Measurements from ENCODE around the gene KCTD16.

KCTD16 gene

DNA sequence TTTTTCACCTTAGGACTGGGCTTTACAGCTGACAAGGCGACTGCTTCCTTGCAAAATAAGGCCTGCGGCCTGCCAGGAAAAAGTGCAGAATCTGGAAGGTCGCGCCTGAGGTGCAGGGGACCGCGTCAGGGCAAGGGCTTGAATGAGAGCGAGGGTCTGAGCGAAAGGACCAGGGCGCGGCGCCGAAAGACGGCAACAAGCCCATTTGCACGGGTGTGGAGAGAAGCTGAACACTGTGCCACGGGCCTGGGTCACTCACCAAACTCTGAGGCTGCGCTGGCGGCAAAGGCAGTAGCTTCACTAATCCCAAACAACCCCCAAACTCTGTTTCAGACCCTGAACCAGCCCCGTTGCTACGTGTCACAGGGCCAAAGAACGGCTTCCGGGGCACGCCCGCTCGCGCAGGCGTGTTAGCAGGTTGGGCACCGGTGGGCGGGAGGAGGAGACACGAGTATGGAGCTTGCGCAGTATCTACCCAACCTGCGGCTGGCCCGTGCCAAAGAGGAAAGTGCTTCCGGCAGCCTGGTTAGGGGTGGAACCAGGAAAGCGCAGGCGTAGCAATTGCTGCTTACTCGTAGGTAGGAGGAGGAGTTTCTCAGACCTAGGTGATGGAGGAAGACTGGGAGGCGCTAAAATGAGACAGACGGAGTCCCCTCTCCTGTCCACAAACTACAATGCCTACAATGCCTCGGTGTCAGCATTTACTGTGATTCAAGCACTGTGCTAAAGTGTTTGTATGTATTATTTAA lies at the start of gene KCTD16, which contains the start of gene YIPF5:
TSS of gene KCTD16 (plus strand) at position 598 of the 749 bp plus-strand sequence.
TSS of gene YIPF5 (minus strand) at position 384 of the 749 bp plus-strand sequence. CDS start 704 bp downstream, outside the sequence.
- peak; percentile 99 for DNase-seq

DNA sequence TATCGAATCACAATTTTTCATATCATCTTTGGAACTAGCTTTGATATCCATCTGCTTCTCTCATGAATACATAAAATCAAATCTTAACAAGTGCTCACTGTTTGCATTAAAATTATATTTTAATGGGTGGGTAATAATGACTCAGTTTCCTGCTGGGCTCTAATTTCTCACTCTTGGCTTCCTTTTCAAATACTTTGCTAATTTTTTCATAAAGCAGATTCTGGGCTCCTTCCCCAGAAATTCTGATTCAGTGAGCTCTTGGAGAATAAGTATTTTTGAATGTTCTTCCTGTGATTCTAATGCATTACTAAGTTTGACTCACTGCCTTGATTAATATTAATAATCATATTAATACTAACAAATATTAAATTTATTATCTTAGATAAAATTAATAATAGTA lies 49.1 kb upstream of the KCTD16 start:
- no peak for DNase-seq

DNA sequence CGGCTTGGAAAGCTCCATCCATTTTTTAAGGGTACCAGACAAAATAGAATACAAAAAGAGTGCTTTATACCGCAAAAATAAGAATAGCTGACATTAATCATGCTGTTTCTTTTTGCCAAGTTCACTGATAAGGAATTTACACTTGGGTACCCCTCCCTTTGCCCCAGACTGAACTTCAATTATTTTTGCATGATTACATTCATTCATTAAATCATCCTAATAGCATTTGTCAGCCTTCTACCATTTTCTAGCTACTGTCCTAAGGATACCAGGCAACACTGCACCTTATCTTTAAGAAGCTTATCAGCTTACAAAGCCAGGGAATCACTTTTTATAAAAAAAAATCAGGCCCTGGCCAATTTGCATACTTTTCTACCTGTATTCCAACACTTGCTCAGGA lies 48.6 kb upstream of the KCTD16 start:
- no peak for DNase-seq

DNA sequence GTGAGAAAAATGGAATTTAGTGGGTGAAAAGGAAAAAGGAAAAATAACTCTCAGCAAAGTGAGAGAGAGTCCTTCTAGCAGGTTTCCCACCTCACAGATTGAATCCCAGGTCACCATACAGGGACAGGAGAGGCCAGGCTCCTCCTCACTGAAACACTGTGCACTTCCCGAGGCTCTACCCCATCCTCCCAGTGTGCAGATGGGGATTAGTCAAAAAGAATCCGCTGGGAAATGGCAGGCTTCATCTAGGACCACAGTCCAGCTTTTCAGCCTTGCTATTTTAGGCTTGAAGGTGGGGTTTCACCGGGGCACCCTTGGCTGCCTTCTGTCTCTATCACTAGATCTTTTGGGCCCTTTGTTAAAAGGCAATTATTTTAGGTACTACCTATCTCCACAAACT lies 48.0 kb upstream of the KCTD16 start:
- no peak for DNase-seq

DNA sequence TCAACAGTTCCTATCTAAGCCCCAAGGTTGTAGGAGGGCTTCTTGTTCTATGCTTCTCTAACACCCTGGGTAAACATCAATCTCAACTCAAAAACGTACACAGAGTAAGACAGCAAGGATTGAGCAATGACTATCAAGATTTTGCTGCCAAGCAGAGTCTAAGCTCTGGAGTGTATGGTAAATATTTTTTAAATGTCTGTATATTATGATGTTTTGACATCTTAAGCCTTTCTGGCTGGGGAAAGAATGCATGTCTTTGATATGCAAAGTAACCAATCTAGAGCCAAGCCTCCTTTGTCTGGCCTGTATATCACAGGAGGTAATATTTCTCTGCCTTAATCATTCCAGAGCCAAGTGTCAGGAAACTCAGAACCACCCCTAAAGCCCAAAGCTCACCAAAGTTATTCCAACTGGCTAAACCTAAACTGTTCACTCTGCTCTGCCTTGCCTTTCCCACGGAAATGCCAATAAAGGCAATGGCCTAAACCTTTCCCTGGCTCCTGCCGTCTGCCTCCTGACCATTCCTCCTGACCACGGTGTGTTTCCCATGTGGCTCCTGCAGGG lies 45.4 kb upstream of the KCTD16 start:
- DNase-seq: no peak

DNA sequence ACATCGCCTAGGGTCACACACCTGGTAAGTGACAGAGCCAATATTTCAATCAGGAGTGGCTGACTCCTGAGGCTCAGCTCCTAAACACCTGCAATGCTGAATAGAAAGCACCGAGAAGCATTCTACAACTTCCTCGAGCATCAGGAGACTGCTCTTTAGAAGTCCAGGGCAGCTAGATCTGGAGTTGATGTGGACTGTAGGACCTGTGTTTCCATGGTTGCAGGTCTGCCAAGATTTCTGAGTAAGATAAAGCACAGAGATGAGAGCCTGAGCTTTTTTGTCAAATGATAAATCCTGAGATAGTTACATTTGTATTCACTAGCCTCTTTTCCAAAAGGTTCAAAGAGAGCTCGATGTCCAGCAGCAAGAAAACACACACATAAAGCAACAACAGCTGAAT lies 44.0 kb upstream of the KCTD16 start:
- no peak for DNase-seq

DNA sequence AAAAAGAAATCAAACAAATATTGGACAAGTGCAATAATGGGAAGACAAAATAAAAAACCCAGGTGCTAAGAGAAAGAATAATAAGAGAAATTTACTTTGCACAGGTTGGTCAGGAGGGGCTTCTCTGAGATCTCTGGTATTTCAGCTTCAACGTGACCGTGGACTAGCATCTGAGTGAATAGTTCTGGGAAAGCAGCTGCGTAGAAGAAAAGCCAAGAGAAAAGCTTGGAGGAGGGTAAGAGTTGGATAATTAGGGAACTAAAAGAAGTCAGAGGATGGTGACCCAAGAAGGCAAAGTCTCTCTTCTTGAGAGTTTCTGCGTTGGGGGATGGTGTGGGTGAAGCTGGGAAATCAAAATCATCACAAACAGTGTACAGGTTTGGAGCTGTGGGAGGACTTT lies 41.8 kb upstream of the KCTD16 start:
- no peak for DNase-seq

DNA sequence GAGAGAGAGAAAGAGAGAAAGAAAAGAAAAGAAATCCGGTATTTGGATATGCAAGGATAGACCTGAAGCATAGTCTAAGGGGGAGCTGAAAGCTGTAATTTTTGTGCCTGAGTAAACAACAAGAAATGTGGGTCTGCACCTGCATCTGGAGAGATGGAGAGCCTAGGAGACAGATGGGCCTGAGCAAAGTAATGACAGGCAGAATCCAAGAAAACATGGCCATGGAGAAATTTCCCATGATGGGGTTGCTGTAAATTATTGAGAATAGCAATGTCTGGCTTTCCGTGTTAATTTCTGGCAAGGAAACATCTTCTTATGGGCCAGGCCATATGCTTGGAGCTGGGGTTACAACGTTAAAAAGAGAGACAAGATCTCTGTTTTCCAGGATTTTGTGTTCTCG lies 40.4 kb upstream of the KCTD16 start:
- no peak for DNase-seq

DNA sequence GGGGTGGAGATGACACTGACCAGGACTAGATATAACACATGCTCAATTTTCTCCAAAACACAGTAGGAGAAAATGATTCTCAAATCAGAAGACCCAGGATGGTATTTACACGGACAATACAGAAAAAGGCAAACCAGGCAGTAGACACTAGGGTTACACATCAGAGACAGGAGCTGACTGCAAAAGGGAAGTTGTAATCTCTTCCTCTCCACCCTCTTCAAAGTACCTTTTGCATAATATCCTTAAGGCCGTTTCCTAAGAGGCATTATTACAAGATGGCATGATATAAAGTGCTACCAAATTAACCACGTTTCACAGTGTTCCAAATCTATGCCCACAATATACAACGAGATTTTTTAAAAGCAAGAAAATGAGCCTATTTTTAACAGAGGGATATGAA lies 39.4 kb upstream of the KCTD16 start:
- no peak for DNase-seq

DNA sequence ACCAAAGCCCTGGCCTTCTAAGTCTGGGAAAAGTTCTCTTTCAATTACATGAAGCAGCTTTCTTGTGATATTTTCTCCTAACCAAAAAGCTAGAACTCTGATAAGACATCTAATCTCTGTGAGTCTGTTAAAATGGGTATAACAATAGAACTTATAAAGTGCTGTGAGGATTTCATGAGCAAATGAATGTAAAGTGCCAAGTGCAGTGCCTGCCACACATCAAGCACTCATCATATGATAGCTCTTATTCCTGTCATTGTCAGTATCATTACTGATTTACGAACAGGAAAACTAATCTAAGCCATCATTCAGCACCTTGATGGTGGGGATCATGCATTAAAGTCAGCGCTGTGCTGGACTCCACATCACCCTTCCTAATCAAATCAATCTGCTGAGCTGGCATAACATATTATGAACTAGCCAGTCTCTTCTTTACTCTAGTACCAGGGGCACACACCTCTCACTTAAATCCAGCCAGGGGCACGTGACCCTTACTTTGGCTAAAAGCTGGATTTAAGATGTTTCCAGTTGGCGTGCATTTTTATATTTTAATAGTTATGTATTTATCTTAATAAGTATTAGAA lies 37.5 kb upstream of the KCTD16 start:
- DNase-seq: no peak

DNA sequence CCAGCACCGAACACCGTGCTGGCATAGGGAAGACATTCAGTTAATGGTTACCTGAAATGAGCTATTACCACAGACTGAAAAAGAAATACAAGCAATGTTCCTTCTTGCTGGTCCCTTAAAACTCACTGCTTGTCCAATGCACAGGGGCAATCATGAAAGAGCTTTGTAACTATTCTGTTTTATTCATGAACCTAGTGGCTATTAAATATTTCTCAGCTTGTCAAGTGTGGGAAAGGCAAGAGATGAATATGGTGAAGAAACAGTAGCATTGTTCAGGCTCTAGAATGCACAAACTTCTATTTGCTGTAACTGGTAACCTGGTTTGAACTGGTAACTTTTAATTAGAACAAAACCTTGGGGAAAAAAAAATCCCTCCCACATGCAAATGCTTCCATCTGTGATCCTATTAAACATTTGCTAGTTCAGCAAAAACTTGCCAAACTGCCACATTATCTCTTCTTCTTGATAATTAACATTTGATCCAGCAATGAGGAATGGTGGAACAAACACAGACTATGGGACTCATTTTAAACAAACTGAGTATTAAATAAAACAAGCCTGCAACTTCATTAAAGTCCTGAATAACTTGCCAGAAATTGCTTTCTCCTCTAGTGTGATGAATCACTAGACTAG lies 36.4 kb upstream of the KCTD16 start:
- DNase-seq: no peak

DNA sequence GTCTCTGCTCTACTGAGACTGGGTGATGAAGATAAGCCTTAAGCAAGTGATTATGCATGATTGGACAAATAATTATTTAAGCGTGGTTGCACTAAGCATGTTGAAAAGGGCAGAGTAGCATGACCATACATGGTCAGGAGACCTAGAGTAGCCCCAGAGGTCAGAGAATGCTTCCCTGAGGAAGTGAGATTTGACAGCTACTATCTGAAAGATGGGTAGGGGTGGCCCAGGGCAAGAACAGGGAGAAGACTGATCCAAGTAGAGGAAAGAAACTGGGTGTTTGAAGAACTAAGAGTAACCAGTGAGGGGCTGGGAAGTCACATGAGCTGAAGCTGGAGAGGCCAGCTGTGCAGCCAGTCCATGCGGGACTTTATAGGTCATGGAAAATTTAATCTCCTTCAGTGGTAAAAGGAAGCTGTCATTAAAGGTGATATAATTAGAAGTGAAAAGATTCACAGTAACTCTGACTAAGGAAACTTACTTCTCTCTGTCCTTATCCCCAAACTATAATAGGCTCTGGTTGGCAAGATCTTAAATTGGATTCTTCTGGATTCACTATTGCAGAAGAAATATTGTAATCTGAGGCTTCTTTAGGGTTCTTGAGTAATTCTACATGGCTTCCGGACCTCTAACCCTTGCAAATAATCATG lies 35.4 kb upstream of the KCTD16 start:
- no peak for DNase-seq

DNA sequence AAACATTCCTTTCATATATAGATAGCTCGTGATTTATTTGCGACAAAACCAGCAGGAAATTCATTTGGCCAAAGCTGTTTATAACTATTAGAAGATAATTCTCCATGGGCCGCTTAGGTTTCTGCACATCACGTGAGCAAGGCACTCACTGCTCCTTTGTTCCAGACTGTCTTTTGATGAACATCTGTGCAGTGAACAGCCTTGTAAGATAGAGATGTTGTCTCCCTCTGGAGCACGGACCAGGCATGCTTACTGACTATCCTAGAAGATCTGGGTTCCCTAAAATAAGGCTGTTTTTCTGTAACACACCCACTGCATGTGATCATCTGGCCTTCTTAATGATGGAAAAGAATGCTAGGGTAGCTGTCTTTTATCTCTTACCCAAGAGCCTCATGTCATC lies 31.1 kb upstream of the KCTD16 start:
- no peak for DNase-seq

DNA sequence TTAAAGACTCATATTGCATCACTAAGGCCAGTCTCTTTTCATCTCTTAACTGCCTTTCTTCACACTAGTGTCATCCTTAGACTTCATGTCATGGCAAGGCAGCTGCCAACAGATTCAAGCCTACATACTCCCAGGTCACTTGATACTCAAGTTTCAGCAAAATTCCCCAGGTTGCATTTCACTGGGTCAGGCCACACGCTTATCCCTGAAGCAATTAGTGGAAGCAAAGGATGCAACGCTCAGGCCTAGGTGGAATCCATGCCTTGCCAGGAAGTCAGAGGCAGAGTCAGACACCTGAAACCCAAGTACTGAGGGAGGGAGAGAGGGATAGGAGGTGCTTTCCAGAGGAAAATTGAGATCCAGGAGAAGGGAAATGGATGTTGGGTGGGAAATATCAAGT lies 29.1 kb upstream of the KCTD16 start:
- peak; percentile 15 for DNase-seq

DNA sequence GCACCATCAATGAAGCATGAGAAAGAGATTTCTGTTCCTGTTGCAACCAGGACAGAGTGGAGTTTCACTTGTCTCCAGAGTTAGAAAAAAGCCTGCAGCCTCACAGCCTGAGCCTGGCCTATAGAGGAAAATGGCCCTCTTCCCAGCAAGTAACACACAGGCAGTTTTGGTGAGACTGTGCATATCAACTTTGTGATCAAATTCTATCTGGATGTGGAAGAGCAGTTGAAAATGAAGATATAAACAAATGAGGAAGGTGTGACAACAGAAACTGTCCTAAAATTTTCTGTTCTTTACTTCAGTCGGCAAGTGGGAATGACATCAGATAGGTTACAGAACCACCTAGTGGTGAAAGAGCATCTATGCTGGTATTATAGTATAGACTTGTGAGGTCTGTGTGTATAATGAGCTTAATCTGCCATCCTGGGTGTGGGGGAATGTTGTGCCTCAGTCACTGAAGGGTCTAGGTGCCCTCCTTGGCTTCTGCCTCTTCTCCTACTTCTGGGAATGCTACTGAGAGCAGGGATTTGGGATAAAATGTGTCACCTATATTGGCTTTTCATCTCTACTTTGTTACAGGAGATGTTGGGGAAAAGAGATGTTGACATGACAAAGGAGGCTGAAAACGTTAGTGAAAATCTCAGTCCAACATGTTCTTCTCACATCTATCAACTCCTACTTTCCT lies 28.4 kb upstream of the KCTD16 start:
- DNase-seq: peak; percentile 75

DNA sequence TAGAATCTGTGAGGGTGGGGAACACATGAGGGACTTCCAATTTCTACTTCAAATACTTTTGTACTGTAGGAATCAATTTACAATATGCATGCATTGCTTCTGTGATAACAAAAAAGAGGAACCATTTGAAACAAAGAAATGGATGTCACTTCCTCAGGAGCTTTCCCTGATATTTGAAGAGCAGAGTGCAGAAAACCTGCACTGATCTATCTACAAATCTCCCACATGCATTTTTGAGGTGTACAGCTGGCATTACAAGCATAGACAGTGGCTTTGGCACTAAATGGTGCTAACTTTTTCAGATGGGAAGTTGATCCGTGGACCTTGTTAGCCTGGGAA lies 27.9 kb upstream of the KCTD16 start:
- DNase-seq: no peak

DNA sequence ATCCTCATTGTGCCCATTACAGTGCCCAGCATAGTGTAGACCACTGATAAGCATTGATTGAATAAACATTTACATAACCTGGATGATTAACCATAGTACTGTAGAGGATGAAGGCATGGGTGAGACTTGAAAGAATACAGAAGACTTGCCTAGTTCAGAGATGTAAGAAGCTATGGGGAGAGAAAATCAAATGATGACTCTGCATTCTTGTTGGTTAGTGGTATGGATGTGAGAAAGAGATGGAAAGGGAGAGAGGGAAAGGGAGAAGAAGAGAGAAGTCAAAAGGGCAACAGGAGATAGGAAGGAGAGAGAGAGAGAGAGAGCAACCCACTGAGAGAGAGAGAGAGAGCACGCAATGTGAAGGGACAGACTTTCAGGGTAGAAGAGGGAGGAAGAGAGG lies 27.0 kb upstream of the KCTD16 start:
- no peak for DNase-seq

DNA sequence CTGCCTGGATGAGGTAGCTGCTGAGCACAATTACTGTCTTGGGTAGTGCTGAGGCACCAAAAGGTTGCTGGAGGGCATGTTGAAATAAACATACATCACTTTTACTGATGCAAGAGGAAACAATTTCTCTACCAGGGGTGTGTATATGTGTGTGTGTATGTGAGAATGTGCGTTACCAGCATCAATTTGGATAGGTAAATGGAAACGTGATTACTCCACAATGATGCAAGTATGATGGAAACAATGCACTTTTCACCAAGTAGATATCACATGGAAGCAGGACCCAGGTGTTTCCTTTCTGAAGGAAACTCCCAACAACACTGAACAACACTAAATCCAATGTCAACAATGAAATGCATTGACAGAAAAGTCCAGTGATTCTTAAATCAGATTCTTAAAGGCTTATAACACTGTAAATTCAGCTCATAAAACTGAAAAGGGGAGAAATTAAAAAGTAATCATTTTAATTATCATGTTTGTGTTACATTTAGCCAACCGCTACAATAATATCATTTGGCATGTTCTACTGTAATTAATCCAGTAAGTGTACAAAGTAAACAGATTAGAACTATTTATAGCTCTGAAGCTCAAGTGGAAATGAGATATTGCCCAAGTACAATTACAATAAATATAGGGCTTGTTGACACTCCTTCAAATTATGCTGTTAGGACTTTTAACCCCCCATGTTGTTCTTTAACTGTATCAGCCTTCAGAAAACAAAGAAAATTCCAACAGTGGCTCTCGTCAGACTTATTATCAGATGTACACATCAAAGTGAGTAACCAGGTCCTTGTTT lies 25.5 kb upstream of the KCTD16 start:
- peak; percentile 59 for DNase-seq

DNA sequence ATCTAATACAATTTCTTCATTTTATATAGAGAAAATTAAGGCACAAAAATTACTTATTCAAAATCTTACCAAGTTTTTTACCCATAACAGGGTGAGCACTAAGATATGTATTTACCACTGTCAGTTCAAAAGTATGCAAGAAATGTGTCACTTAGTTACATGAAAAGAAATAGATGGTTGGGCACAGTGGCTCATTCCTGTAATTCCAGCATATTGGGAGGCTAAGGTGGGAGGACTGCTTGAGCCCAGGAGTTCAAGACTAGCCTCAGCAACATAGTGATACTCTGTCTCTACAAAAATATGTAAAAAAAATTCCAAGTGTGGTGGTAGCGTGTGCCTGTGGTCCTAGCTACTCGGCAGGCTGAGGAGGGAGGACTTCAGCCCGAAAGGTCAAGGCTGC lies 19.6 kb upstream of the KCTD16 start:
- no peak for DNase-seq

DNA sequence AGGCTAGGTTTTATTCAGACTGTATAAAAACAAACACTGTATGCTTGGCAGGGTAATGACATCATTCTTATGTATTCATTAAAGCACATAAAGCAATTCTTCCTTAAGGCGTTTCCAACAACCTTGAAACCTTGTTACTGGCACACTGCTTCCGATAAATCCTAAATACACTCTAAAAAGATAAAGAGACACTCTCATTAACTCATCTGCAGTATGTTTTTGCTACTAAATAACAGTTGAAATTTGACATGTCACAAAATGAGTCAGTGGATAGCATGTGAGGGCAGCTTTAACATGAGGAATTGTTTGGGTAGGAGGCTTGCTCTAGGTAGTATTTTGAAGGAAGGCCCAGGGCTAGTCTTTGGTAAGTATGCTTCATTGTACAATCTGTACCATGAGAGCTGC lies 13.9 kb upstream of the KCTD16 start:
- DNase-seq: peak; percentile 5

DNA sequence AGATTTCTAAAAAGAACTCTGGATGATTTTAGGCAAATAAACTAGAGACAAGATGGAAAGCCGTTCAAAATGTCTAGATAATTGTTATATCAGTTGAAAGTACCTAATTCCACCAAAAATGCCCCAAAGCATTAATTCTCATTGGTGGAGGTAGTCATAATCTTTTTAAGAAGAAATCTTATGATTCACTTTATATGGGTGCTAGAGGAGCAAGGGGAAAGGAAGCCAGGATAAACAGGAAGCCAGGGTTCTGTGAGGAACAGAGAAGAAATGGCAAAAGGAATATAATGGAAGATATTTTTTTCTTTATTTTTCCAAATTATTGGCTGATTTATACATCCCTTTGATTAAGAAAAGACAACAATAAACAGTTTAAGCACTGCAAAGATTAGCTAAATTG lies 8.0 kb upstream of the KCTD16 start:
- DNase-seq: no peak

DNA sequence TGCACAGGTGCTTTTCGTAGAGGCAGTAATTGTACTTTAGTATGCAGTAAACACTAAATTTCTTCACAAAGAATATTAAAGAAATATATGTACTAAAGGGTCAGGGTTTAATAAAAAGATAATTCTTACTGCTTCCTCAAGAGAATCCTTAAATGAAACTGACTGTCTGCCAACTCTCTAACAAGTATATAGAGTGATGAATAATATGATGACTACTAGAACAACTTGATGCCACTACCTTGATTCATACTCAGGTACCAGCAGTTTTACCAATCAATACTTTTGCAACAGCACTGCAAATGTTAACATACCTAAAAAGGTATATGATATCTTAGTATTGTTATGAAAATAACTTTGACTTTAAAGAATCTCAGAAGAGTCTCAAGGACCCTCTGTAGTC lies 4.0 kb upstream of the KCTD16 start:
- DNase-seq: no peak
